ENCODE data around the gene TNFRSF19. TPM values are rescaled to one million over a fixed set of nuclear protein-coding genes. Genes with fewer than 3 reads are reported as not detected.

The TNFRSF19 gene
- total and polyA plus RNA-seq, 2 donors from 2014 or later: 10.1 to 14.7 TPM

- Histone ChIP-seq H3K4me3 (ENCODE audit: low read length in 3 of 3) (no peak overlapping the region), H3K9ac (ENCODE audit: low read length in 3 of 3) (no peak overlapping the region)
- FAIRE-seq: no peak
Measured at GRCh38 chr13:23558675-23559536, 11.3 kb upstream of the TNFRSF19 start.

GRCh38 chr13:23560571-23561089 lies 9.6 kb upstream of the TNFRSF19 start:
- Histone ChIP-seq H3K36me3 (ENCODE audit: control insufficient read depth in 2 of 3, insufficient read depth in 3 of 3, low read length in 3 of 3) (no peaks in the 10 kb centered on the region), H3K4me3 (ENCODE audit: low read length in 3 of 3) (no peak overlapping the region), H3K4me1 (ENCODE audit: control insufficient read depth in 2 of 3, insufficient read depth in 2 of 3, low read depth in 1 of 3, low read length in 3 of 3) (no peaks in the 10 kb centered on the region), H3K27me3 (ENCODE audit: control insufficient read depth, insufficient read depth, low read length) (no peaks in the 10 kb centered on the region), H3K9ac (ENCODE audit: low read length in 3 of 3) (no peak overlapping the region), H3K9me3 (ENCODE audit: control insufficient read depth in 2 of 3, insufficient read depth in 1 of 3, low read length in 3 of 3) (no peaks in the 10 kb centered on the region), H3K27ac (ENCODE audit: low read depth in 2 of 2, low read length in 2 of 2) (no peak overlapping the region)
- DNase-seq (no peak), FAIRE-seq (no peak)
- intact Hi-C loops (cut with DNase I): no loop called here
- no peak for TF ChIP-seq CTCF (IDR thresholded peaks at IDR 0.05; ENCODE audit: borderline replicate concordance, extremely low read depth, insufficient read depth)

More at GRCh38 chr13:23558675-23559536, 11.3 kb upstream of the TNFRSF19 start:
- Histone ChIP-seq H3K36me3 (ENCODE audit: control insufficient read depth in 2 of 3, insufficient read depth in 3 of 3, low read length in 3 of 3) (no peaks in the 10 kb centered on the region), H3K27ac (ENCODE audit: low read depth in 2 of 2, low read length in 2 of 2) (no peak overlapping the region), H3K9me3 (ENCODE audit: control insufficient read depth in 2 of 3, insufficient read depth in 1 of 3, low read length in 3 of 3) (no peaks in the 10 kb centered on the region), H3K27me3 (ENCODE audit: control insufficient read depth, insufficient read depth, low read length) (no peaks in the 10 kb centered on the region), H3K4me1 (ENCODE audit: control insufficient read depth in 2 of 3, insufficient read depth in 2 of 3, low read depth in 1 of 3, low read length in 3 of 3) (no peaks in the 10 kb centered on the region)
- DNase-seq: peak in 2 of 5 donors; percentile 19 to 76
- intact Hi-C loops (cut with DNase I): no loop called here
- no peak for TF ChIP-seq CTCF (IDR thresholded peaks at IDR 0.05; ENCODE audit: borderline replicate concordance, extremely low read depth, insufficient read depth)

- DNase-seq: no peak
- no peak for FAIRE-seq
- Histone ChIP-seq H3K4me3 (ENCODE audit: low read length in 3 of 3) (no peak overlapping the region), H3K9ac (ENCODE audit: low read length in 3 of 3) (no peak overlapping the region), H3K4me1 (ENCODE audit: control insufficient read depth in 2 of 3, insufficient read depth in 2 of 3, low read depth in 1 of 3, low read length in 3 of 3) (no peaks in the 10 kb centered on the region), H3K9me3 (ENCODE audit: control insufficient read depth in 2 of 3, insufficient read depth in 1 of 3, low read length in 3 of 3) (no peaks in the 10 kb centered on the region), H3K36me3 (ENCODE audit: control insufficient read depth in 2 of 3, insufficient read depth in 3 of 3, low read length in 3 of 3) (no peaks in the 10 kb centered on the region), H3K27ac (ENCODE audit: low read depth in 2 of 2, low read length in 2 of 2) (no peak overlapping the region), H3K27me3 (ENCODE audit: control insufficient read depth, insufficient read depth, low read length) (no peaks in the 10 kb centered on the region)
- intact Hi-C loops (cut with DNase I): no loop called here
- no peak for TF ChIP-seq CTCF (IDR thresholded peaks at IDR 0.05; ENCODE audit: borderline replicate concordance, extremely low read depth, insufficient read depth)
Measured at GRCh38 chr13:23561261-23561660, 9.0 kb upstream of the TNFRSF19 start.

All from kidney (tissue), 14 donors.